HepG2 (cell line): Measurements from ENCODE around the gene EID3. TPM values are rescaled to one million over a fixed set of nuclear protein-coding genes. Genes with fewer than 3 reads are reported as not detected.

Experiments used
- CBX1 ChIP-seq: IDR thresholded peaks from one replicate; pipeline ENCODE4 v1.6.1; 2016; ENCODE audit warnings: antibody characterized with exemption, low read depth
- HINFP ChIP-seq: sonication (generic); formaldehyde crosslinking; IDR thresholded peaks from 2 replicates; pipeline ENCODE4 v1.4.0; 2020; ENCODE audit warnings: low read depth, mild to moderate bottlenecking, missing genetic modification reagents
- HNRNPK ChIP-seq: fragments of 200-400 bp; formaldehyde crosslinking; IDR thresholded peaks from 2 replicates; pipeline ENCODE4 v1.6.1; 2018; ENCODE audit warnings: low read length, low read depth, moderate library complexity, mild to moderate bottlenecking; ENCODE audit not compliant: poor library complexity, severe bottlenecking
- MXD4 ChIP-seq: IDR thresholded peaks from 2 replicates; pipeline ENCODE4 v1.6.1; 2016; ENCODE audit warnings: mild to moderate bottlenecking, missing biosample characterization, missing genetic modification reagents
- PHF21A ChIP-seq: sonication (generic); formaldehyde crosslinking; IDR thresholded peaks from 2 replicates; pipeline ENCODE4 v1.5.0; 2020; ENCODE audit warnings: mild to moderate bottlenecking, missing genetic modification reagents
- POLR2G ChIP-seq: fragments of 200-400 bp; formaldehyde crosslinking; IDR thresholded peaks from 2 replicates; pipeline ENCODE4 v1.6.1; 2018; ENCODE audit warnings: mild to moderate bottlenecking, low read depth, low read length, moderate library complexity
- ZC3H13 ChIP-seq: sonication (generic); formaldehyde crosslinking; IDR thresholded peaks from 2 replicates; pipeline ENCODE4 v1.8.1; 2023; ENCODE audit warnings: mild to moderate bottlenecking, missing genetic modification reagents, moderate library complexity
- ZC3H4 ChIP-seq: sonication (generic); formaldehyde crosslinking; IDR thresholded peaks from 2 replicates; pipeline ENCODE4 v1.4.0; 2020; ENCODE audit warnings: missing genetic modification reagents, borderline replicate concordance
- ZNF451 ChIP-seq: sonication (generic); formaldehyde crosslinking; IDR thresholded peaks from 2 replicates; pipeline ENCODE4 v1.5.0; 2020; ENCODE audit warnings: mild to moderate bottlenecking, missing genetic modification reagents
- ZNF598 ChIP-seq: sonication (generic); formaldehyde crosslinking; IDR thresholded peaks from 2 replicates; pipeline ENCODE4 v1.5.1; 2020; ENCODE audit warnings: mild to moderate bottlenecking, missing genetic modification reagents, borderline replicate concordance
- ZNF841 ChIP-seq: sonication (generic); formaldehyde crosslinking; IDR thresholded peaks from 2 replicates; pipeline ENCODE4 v1.8.1; 2023; ENCODE audit warnings: missing genetic modification reagents, borderline replicate concordance
- polyA plus RNA-seq, 8 experiments: library from polyadenylated mRNA; depleted of rRNA in 3 of 8; stranded (reverse) in 7 of 8; unstranded in 1 of 8; fragments of >200 nt; fragmentation: Illumina TruSeq in 4 of 8; extraction: Trizol in 4 of 8; gene quantifications; 2 replicates each; pipeline versions ENCODE4 v1.2.1 to v1.2.3, GENCODE V29; 2011 to 2016; ENCODE audit warnings: low read depth in 4 of 8, missing spikeins in 1 of 8, mixed read lengths in 1 of 8; ENCODE audit not compliant: insufficient read depth in 1 of 8
- total RNA-seq, 5 experiments: library from RNA; depleted of rRNA; stranded (reverse); fragments of >200 nt; fragmentation: Illumina TruSeq; extraction: Trizol; gene quantifications; 2 replicates each; pipeline ENCODE4 v1.2.3, GENCODE V29; 2016; ENCODE audit warnings: low read depth in 1 of 5
- TF ChIP-seq, protein P1 (sequence below): sonication (generic); formaldehyde crosslinking; IDR thresholded peaks from 2 replicates; pipeline ENCODE4 v1.4.0; 2020; ENCODE audit warnings: mild to moderate bottlenecking, missing genetic modification reagents
- TF ChIP-seq, protein P2 (sequence below): sonication (generic); formaldehyde crosslinking; IDR thresholded peaks from 2 replicates; pipeline ENCODE4 v1.5.0; 2020; ENCODE audit warnings: mild to moderate bottlenecking, low read depth, missing genetic modification reagents, borderline replicate concordance
- TF ChIP-seq, protein P3 (sequence below): IDR thresholded peaks from 2 replicates; pipeline ENCODE4 v1.6.1; 2016; ENCODE audit warnings: missing compliant biosample characterization, missing genetic modification reagents, borderline replicate concordance
- TF ChIP-seq, protein P4 (sequence below): sonication (generic); formaldehyde crosslinking; IDR thresholded peaks from 2 replicates; pipeline ENCODE4 v1.4.0; 2020; ENCODE audit warnings: missing genetic modification reagents

EID3 gene
- total and polyA plus RNA-seq, 2 of the 13 experiments (the other 11 are each of a cell fraction or from before 2014, with no cell fraction given), result 0.38 to 4.5 TPM

DNA sequence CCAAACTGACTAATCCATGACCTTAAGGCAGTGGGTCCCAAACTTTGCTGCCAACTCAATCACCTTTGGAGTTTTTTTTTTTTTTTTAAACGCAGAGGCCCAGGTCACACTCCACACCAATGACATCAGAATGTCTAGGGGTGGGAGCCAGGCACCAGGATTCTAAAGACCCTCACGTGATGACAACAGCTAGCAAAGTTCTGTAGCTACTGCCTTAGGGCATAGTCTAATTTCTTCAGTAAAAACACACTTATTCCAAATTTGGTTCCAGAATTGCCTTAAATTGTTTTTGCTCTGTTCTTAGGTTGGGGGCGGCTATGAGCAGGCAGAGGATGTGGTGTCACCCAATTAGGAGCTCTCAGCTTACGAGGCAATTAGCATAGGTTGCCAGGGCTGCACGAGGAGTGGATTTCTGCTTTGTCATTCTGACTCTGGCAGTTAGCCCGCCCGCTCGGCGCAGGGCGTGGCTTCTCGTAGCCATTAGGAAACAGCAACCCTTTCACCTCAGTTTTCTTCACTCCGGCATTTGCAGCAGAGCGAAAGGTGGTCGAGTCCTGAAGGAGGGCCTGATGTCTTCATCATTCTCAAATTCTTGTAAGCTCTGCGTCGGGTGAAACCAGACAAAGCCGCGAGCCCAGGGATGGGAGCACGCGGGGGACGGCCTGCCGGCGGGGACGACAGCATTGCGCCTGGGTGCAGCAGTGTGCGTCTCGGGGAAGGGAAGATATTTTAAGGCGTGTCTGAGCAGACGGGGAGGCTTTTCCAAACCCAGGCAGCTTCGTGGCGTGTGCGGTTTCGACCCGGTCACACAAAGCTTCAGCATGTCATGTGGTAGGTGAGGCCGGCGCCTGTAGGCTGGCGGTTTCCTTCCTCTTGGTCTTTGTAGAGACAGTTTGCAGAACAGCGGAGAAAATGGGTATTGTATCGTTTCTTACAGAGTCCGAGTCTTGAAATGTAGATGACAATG, 16.7 kb upstream of the EID3 start (continued):
- TF ChIP-seq POLR2G, result peak; percentile 96
- TF ChIP-seq, protein P1, sequence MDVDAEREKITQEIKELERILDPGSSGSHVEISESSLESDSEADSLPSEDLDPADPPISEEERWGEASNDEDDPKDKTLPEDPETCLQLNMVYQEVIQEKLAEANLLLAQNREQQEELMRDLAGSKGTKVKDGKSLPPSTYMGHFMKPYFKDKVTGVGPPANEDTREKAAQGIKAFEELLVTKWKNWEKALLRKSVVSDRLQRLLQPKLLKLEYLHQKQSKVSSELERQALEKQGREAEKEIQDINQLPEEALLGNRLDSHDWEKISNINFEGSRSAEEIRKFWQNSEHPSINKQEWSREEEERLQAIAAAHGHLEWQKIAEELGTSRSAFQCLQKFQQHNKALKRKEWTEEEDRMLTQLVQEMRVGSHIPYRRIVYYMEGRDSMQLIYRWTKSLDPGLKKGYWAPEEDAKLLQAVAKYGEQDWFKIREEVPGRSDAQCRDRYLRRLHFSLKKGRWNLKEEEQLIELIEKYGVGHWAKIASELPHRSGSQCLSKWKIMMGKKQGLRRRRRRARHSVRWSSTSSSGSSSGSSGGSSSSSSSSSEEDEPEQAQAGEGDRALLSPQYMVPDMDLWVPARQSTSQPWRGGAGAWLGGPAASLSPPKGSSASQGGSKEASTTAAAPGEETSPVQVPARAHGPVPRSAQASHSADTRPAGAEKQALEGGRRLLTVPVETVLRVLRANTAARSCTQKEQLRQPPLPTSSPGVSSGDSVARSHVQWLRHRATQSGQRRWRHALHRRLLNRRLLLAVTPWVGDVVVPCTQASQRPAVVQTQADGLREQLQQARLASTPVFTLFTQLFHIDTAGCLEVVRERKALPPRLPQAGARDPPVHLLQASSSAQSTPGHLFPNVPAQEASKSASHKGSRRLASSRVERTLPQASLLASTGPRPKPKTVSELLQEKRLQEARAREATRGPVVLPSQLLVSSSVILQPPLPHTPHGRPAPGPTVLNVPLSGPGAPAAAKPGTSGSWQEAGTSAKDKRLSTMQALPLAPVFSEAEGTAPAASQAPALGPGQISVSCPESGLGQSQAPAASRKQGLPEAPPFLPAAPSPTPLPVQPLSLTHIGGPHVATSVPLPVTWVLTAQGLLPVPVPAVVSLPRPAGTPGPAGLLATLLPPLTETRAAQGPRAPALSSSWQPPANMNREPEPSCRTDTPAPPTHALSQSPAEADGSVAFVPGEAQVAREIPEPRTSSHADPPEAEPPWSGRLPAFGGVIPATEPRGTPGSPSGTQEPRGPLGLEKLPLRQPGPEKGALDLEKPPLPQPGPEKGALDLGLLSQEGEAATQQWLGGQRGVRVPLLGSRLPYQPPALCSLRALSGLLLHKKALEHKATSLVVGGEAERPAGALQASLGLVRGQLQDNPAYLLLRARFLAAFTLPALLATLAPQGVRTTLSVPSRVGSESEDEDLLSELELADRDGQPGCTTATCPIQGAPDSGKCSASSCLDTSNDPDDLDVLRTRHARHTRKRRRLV (CRISPR knock-in tag), result peak; percentile 70; the same call in 1 of the 2 replicates
- TF ChIP-seq, protein P2, sequence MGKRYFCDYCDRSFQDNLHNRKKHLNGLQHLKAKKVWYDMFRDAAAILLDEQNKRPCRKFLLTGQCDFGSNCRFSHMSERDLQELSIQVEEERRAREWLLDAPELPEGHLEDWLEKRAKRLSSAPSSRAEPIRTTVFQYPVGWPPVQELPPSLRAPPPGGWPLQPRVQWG, result no peak
- TF ChIP-seq ZNF598 (CRISPR knock-in tag), result peak; percentile 63; the same call in 1 of the 2 replicates
- TF ChIP-seq HNRNPK, result no peak
- no peak for TF ChIP-seq CBX1
- no peak for TF ChIP-seq ZNF841 (CRISPR knock-in tag)
- TF ChIP-seq ZC3H4 (CRISPR knock-in tag), result peak; percentile 77; the same call in 1 of the 2 replicates
- TF ChIP-seq MXD4 (CRISPR knock-in tag), result peak; percentile 40; the same call in 1 of the 2 replicates
- TF ChIP-seq HINFP (CRISPR knock-in tag), result no peak; the same call in 1 of the 2 replicates
- TF ChIP-seq ZNF451 (CRISPR knock-in tag), result no peak
- TF ChIP-seq ZC3H13 (CRISPR knock-in tag), result no peak
- TF ChIP-seq, protein P3, sequence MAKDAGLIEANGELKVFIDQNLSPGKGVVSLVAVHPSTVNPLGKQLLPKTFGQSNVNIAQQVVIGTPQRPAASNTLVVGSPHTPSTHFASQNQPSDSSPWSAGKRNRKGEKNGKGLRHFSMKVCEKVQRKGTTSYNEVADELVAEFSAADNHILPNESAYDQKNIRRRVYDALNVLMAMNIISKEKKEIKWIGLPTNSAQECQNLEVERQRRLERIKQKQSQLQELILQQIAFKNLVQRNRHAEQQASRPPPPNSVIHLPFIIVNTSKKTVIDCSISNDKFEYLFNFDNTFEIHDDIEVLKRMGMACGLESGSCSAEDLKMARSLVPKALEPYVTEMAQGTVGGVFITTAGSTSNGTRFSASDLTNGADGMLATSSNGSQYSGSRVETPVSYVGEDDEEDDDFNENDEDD (CRISPR knock-in tag), result 0 out of 2 replicates have a peak, but pooled peaks have one; percentile 48
- TF ChIP-seq PHF21A (CRISPR knock-in tag), result peak; percentile 57; the same call in 1 of the 2 replicates
- TF ChIP-seq, protein P4, sequence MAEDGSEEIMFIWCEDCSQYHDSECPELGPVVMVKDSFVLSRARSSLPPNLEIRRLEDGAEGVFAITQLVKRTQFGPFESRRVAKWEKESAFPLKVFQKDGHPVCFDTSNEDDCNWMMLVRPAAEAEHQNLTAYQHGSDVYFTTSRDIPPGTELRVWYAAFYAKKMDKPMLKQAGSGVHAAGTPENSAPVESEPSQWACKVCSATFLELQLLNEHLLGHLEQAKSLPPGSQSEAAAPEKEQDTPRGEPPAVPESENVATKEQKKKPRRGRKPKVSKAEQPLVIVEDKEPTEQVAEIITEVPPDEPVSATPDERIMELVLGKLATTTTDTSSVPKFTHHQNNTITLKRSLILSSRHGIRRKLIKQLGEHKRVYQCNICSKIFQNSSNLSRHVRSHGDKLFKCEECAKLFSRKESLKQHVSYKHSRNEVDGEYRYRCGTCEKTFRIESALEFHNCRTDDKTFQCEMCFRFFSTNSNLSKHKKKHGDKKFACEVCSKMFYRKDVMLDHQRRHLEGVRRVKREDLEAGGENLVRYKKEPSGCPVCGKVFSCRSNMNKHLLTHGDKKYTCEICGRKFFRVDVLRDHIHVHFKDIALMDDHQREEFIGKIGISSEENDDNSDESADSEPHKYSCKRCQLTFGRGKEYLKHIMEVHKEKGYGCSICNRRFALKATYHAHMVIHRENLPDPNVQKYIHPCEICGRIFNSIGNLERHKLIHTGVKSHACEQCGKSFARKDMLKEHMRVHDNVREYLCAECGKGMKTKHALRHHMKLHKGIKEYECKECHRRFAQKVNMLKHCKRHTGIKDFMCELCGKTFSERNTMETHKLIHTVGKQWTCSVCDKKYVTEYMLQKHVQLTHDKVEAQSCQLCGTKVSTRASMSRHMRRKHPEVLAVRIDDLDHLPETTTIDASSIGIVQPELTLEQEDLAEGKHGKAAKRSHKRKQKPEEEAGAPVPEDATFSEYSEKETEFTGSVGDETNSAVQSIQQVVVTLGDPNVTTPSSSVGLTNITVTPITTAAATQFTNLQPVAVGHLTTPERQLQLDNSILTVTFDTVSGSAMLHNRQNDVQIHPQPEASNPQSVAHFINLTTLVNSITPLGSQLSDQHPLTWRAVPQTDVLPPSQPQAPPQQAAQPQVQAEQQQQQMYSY, result no peak
